GM12891 (cell line): ENCODE data around the gene GALNT18.

Experiments
- POLR2AphosphoS5 ChIP-seq: IDR thresholded peaks from 2 replicates; pipeline ENCODE4 v1.6.1; 2011; ENCODE audit warnings: low read depth, low read length, control low read depth
- SPI1 ChIP-seq: IDR thresholded peaks from 2 replicates; pipeline ENCODE4 v1.6.1; 2011; ENCODE audit warnings: low read depth, low read length, control low read depth

DNA sequence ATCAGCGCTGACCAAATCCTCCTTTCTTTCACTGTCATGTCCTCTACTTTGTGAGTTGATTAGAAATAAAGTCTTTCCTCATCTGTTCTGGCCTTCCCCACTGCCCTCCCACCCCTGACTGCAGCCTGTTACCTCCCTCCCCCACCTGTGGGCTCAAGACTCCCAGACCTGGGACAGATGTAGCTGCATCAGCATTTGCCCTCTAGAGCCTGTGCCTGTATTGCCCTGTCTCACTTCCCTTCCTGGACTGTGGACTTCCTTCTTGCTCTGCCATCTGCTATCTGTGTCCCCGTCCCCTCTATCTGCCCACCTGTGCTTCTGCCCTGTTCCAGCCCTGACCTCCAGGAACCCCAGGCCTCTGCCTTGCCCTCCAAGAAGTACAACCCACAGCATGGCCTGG lies 122.5 kb downstream of the GALNT18 start:
- TF ChIP-seq POLR2AphosphoS5 (no peak), SPI1 (no peak)
